ENCODE data around the gene RRM2. TPM values are rescaled to one million over a fixed set of nuclear protein-coding genes. Genes with fewer than 3 reads are reported as not detected.

Gene RRM2
- total and polyA plus RNA-seq, 8 donors: 1.2 to 30.3 (median 12.8) TPM

GRCh38 chr2:10169581-10169980 is 47.0 kb downstream of the RRM2 start:
- 54 to 85% (median 64%) methylated on average over 8 to 11 of the region's 11 CpGs for WGBS, 5 donors
- H3K4me3 ChIP-seq: no peak overlapping the region
- DNase-seq: no peak
- no peaks in the 10 kb centered on the region for H3K9me3 ChIP-seq
- no peak for TF ChIP-seq POLR2AphosphoS5 (IDR thresholded peaks at IDR 0.05)
- no peak for TF ChIP-seq POLR2A (IDR thresholded peaks at IDR 0.05)
- TF ChIP-seq, protein P1, sequence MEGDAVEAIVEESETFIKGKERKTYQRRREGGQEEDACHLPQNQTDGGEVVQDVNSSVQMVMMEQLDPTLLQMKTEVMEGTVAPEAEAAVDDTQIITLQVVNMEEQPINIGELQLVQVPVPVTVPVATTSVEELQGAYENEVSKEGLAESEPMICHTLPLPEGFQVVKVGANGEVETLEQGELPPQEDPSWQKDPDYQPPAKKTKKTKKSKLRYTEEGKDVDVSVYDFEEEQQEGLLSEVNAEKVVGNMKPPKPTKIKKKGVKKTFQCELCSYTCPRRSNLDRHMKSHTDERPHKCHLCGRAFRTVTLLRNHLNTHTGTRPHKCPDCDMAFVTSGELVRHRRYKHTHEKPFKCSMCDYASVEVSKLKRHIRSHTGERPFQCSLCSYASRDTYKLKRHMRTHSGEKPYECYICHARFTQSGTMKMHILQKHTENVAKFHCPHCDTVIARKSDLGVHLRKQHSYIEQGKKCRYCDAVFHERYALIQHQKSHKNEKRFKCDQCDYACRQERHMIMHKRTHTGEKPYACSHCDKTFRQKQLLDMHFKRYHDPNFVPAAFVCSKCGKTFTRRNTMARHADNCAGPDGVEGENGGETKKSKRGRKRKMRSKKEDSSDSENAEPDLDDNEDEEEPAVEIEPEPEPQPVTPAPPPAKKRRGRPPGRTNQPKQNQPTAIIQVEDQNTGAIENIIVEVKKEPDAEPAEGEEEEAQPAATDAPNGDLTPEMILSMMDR (IDR thresholded peaks at IDR 0.05): no peak
- TF ChIP-seq EP300 (IDR thresholded peaks at IDR 0.05): no peak
- H3K36me3 ChIP-seq: no peaks in the 10 kb centered on the region
- H3K4me1 ChIP-seq: peaks cover 0 to 7% (median 0%) of the 10 kb centered on the region in 4 donors
- no peak overlapping the region for H3K27ac ChIP-seq
- H3K27me3 ChIP-seq: no peaks in the 10 kb centered on the region
- intact Hi-C loops (cut with DNase I; ENCODE audit: low total_unique reads): no loop called here

DNA sequence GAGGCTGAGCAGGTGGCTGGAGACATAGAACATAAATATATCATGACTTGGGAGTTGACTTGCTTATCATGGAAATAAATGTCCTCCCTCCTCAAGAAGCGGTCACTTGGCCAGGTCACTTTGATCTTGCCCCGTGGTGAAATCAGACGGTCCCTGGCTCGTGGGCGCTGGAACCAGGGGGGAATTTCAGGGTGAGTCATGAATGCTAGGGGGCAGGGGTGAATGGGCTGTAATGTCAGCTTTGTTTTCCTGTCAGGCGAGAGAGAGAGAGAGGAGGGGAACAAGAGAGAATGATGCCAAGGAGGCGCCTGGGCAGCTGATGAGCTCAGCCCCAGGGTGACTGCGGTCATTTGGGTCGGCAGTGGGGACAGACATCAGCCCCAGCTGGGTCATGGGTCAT is 47.7 kb downstream of the RRM2 start:
- no peak overlapping the region for H3K27ac ChIP-seq
- no peak overlapping the region for H3K4me3 ChIP-seq
- H3K27me3 ChIP-seq: no peaks in the 10 kb centered on the region
- WGBS, 5 donors: 44 to 62% (median 50%) methylated on average over 9 of the region's 9 CpGs
- peak in 1 of 2 donors; percentile 42 for DNase-seq
- H3K36me3 ChIP-seq: no peaks in the 10 kb centered on the region
- peaks cover 0 to 7% (median 0%) of the 10 kb centered on the region in 4 donors for H3K4me1 ChIP-seq
- H3K9me3 ChIP-seq: no peaks in the 10 kb centered on the region
- intact Hi-C loops (cut with DNase I; ENCODE audit: low total_unique reads): no loop called here
- TF ChIP-seq, protein P1 (IDR thresholded peaks at IDR 0.05): no peak
- TF ChIP-seq POLR2AphosphoS5 (IDR thresholded peaks at IDR 0.05) (no peak), POLR2A (IDR thresholded peaks at IDR 0.05) (no peak), EP300 (IDR thresholded peaks at IDR 0.05) (no peak)

- no peak overlapping the region for H3K4me3 ChIP-seq
- TF ChIP-seq POLR2AphosphoS5 (IDR thresholded peaks at IDR 0.05) (no peak), EP300 (IDR thresholded peaks at IDR 0.05) (no peak), POLR2A (IDR thresholded peaks at IDR 0.05) (no peak)
- TF ChIP-seq, protein P1 (IDR thresholded peaks at IDR 0.05): no peak
- peaks cover 0 to 7% (median 0%) of the 10 kb centered on the region in 4 donors for H3K4me1 ChIP-seq
- intact Hi-C loops (cut with DNase I; ENCODE audit: low total_unique reads): no loop called here
- no peaks in the 10 kb centered on the region for H3K36me3 ChIP-seq
- no peaks in the 10 kb centered on the region for H3K27me3 ChIP-seq
- H3K27ac ChIP-seq: no peak overlapping the region
- DNase-seq: peak in 1 of 2 donors; percentile 17
- WGBS, 5 donors: 92 to 96% (median 94%) methylated on average over 10 to 19 of the region's 19 CpGs
- no peaks in the 10 kb centered on the region for H3K9me3 ChIP-seq
Observed at GRCh38 chr2:10171006-10171800, 48.7 kb downstream of the RRM2 start.

DNA sequence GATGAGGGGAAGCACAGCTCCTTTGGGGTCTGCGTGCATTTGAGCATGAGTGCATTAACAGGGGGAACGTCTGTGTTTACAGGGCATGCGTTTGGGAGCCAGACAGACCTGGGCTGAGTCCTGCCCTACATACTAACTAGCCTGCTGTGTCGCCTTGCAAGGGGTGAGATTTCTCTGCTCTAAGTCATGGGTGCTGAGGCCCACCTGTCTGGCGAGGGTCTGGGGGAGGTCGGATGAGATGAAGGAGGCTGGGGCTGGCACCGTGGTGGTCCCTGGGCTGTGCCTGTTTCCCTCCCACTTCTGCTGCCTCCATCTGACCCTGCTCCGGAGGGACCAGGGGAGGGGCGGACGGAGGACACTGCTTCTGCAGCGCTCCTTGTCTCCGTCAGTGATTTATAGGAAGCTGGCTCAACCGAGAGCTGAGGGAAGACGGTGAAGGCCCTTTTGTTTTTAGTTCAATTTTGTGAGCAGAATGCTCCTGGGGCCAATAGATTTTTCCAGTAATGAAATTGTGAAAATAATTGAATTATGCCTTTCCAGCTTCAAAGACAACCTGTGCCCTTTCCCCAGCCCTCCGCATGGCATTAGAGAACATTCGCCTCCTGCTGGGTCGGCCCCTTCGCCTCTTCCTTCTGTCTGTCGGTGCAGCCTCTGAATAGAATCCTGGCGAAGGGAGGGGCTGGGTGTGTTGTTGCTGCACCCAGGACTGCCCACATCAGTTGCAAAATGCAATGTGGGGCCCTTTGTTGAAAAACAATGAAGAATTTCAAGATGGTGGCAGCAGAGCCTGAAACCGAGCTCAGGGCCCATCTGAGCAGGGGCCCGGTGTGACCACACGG is 49.7 kb downstream of the RRM2 start:
- intact Hi-C loops (cut with DNase I; ENCODE audit: low total_unique reads): no loop called here
- no peaks in the 10 kb centered on the region for H3K9me3 ChIP-seq
- H3K27me3 ChIP-seq: no peaks in the 10 kb centered on the region
- H3K4me1 ChIP-seq: peaks cover 0 to 7% (median 0%) of the 10 kb centered on the region in 4 donors
- 87 to 90% (median 88%) methylated on average over 19 to 23 of the region's 23 CpGs for WGBS, 5 donors
- no peaks in the 10 kb centered on the region for H3K36me3 ChIP-seq
- H3K4me3 ChIP-seq: no peak overlapping the region
- peak in 1 of 2 donors; percentile 19 for DNase-seq
- no peak for TF ChIP-seq POLR2AphosphoS5 (IDR thresholded peaks at IDR 0.05)
- TF ChIP-seq, protein P1 (IDR thresholded peaks at IDR 0.05): no peak
- TF ChIP-seq EP300 (IDR thresholded peaks at IDR 0.05): no peak
- no peak for TF ChIP-seq POLR2A (IDR thresholded peaks at IDR 0.05)
- H3K27ac ChIP-seq: no peak overlapping the region

Measured in stomach (tissue), 9 donors.